Duodenal mucosa (tissue), 2 donors: Measurements from ENCODE around the gene GSC.
A peak's percentile ranks its signal among the peaks of the same experiment; 100 is the strongest.
"Not testable (repeated sequence)": the region's sequence is repeated elsewhere in the genome, so short reads cannot be mapped to it uniquely, and the experiment has no call there.

Source experiments
- H3K27ac ChIP-seq: one replicate; pipeline ENCODE4 v1.7.0; 2013; ENCODE audit warnings: low read depth, low read length
- H3K27me3 ChIP-seq, 2 donors: one replicate each; pipeline ENCODE4 v1.7.0; 2013; ENCODE audit warnings: low read length in 2 of 2, control low read depth in 1 of 2; ENCODE audit not compliant: insufficient read depth in 2 of 2, control insufficient read depth in 1 of 2
- H3K36me3 ChIP-seq, 2 donors: one replicate each; pipeline ENCODE4 v1.7.0; 2013; ENCODE audit warnings: low read length in 2 of 2, control low read depth in 1 of 2; ENCODE audit not compliant: insufficient read depth in 2 of 2, control insufficient read depth in 1 of 2
- H3K4me1 ChIP-seq, 2 donors: one replicate each; pipeline ENCODE4 v1.7.0; 2013; ENCODE audit warnings: low read length in 2 of 2, control low read depth in 1 of 2; ENCODE audit not compliant: insufficient read depth in 2 of 2, control insufficient read depth in 1 of 2
- H3K4me3 ChIP-seq, 2 donors: one replicate each; pipeline ENCODE4 v1.7.0; 2013; ENCODE audit warnings: low read length in 2 of 2, low read depth in 1 of 2
- H3K9ac ChIP-seq, 2 donors: one replicate each; pipeline ENCODE4 v1.7.0; 2013; ENCODE audit warnings: low read length in 2 of 2, low read depth in 1 of 2
- H3K9me3 ChIP-seq, 2 donors: one replicate each; pipeline ENCODE4 v1.7.0; 2013; ENCODE audit warnings: low read length in 2 of 2, control low read depth in 1 of 2; ENCODE audit not compliant: control insufficient read depth in 1 of 2

GSC gene

DNA sequence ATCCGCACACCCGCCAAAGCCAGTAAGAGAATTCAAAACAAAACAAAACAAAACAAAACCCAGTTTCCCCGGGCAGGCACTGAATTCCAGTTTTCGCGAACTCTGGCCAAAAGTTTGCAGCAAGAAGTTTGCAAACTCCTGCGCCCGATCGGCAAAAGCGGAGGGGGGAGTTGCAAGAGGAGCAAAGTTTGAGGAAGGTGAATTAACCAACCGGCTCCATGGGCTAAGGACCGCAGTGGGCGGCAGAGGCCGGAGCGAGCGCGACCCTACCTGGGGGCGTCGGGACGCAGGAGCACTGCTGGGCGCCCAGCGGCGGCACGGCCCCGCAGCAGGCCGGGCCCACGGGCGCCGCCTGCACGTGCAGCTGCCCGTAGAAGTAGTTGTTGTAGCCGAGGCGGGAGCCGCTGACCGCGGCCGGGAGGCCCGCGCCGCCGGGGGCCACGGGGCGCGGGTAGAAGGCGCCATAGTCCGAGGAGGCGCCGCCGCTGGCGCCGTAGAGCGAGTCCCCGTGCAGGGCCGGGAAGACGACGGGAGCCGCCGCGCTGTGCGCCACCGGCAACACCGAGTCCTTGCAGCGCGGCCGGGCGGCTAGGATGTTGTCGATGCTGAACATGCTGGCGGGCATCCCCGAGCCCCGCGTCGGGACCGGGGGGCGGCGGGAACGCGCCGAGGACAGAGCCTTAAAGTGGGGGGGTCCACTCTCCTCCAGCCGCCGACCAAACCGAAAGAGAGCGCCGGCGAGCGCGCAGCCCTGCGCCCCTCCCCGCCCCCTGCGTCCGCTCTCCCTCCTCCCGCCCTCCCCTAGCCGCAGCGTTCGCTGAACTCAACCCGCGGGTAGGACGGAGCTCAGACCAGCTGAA lies at the start of gene GSC:
Gene GSC, minus strand, starts transcription at position 723 of the 860 bp plus-strand sequence. Its CDS starts 98 bp downstream, at position 625.
- Histone ChIP-seq H3K9ac (no peak within 1 kb of the TSS), H3K27me3 (peaks cover 81 to 97% of the 10 kb centered on the region in 2 donors), H3K4me3 (peak within 1 kb of the TSS; percentile 55 to 57), H3K9me3 (no peaks in the 10 kb centered on the region), H3K27ac (no peak within 1 kb of the TSS), H3K36me3 (no peaks in the 10 kb centered on the region), H3K4me1 (peaks cover 12% of the 10 kb centered on the region in 2 donors)

DNA sequence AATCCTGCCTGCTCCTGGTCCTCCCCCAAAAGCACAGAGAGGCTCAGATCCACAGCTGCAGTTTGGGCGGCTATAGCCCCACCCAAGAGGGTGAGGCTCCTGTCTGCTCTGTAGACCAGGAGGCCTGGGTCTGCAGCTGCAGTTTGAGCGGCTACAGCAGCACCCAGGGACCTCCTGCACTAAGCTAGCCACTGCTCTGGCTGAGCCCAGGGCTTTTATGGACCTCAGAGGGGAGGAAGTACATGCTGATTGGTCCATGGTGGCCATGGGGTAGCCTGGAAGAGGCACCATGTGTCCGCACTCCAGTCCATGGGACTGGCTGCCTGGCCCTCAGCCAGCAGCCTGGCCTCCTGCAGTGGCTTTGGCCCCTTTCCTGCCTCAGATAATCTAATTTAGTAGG lies 49.6 kb upstream of the GSC start:
- H3K27ac ChIP-seq: no peak overlapping the region
- H3K27me3 ChIP-seq: no peaks in the 10 kb centered on the region
- H3K9ac ChIP-seq: no peak overlapping the region
- H3K4me1 ChIP-seq: no peaks in the 10 kb centered on the region
- H3K36me3 ChIP-seq: no peaks in the 10 kb centered on the region
- H3K4me3 ChIP-seq: no peak overlapping the region
- no peaks in the 10 kb centered on the region for H3K9me3 ChIP-seq

DNA sequence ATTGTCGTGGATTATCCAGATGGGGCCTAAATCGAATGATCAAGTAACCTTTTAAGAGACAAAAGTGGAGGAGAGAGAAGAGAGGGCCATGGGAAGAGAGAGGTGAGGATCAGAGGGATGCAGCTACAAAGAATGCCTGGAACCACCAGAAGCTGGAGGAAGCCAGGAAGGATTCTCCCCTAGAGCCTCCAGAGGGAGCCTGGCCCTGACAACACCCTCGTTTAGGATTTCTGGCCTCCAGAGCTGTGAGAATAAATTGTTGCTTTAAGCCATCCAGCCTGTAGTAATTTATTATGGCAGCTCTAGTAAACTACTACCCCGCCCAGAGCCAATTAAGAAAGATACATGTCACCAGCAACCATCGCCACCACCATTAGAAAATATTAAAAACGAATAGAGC lies 46.2 kb upstream of the GSC start:
- H3K27ac ChIP-seq: no peak overlapping the region
- no peaks in the 10 kb centered on the region for H3K36me3 ChIP-seq
- no peaks in the 10 kb centered on the region for H3K4me1 ChIP-seq
- H3K9ac ChIP-seq: no peak overlapping the region
- H3K27me3 ChIP-seq: no peaks in the 10 kb centered on the region
- H3K9me3 ChIP-seq: no peaks in the 10 kb centered on the region
- H3K4me3 ChIP-seq: no peak overlapping the region

DNA sequence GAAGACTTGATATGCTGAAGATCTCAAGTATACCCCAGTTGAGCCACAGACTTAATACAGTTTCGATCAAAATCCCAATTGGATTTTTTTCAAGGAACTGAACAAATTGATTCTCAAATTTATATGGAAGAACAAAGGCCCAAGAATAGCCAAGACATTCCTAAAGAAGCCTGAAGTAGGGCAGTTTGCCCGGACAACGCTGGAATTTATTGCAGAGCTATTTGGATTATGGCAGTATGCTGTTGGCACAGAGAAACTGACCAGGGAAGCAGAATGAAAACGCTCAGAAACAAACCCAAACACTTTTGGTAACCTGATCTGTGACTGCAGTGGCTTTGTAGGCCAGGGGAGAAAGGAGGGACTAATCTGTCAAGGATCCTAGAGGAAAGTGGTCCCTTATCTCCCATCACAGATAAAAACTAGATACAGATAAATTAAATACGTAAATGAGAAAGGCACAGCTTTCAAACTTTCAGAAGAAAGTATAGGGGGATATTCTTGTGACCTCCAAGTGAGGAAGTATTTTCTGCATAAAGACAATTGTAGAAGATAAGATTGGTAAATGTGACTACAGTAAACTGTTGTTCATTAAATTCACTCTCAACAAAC lies 35.9 kb upstream of the GSC start:
- H3K4me1 ChIP-seq: no peaks in the 10 kb centered on the region
- no peak overlapping the region for H3K27ac ChIP-seq

DNA sequence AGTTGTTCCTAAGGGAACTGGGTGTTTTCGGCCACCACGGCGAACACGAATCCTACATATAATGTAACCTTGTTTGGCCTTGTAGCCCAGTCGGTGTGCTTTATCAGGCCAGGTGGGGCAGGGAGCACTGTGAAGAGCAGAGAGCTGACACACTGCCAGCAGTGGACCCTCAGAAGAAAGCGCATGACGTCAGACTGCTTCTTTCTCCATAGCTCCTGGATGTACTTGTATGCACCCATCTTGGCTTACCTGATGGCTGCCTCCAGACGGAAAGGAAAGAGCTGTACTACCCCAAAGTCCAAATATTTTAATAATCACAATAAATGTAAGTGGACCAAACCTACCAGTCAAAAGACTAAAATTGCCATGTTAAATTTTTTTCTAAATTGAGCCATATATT lies 31.3 kb upstream of the GSC start:
- no peaks in the 10 kb centered on the region for H3K36me3 ChIP-seq
- H3K27ac ChIP-seq: no peak overlapping the region
- H3K27me3 ChIP-seq: no peaks in the 10 kb centered on the region
- H3K9me3 ChIP-seq: no peaks in the 10 kb centered on the region
- no peak overlapping the region for H3K4me3 ChIP-seq
- H3K4me1 ChIP-seq: no peaks in the 10 kb centered on the region
- H3K9ac ChIP-seq: no peak overlapping the region

More for the DNA sequence above, 35.9 kb upstream of the GSC start:
- H3K27me3 ChIP-seq: no peaks in the 10 kb centered on the region
- no peak overlapping the region for H3K9ac ChIP-seq
- H3K9me3 ChIP-seq: no peaks in the 10 kb centered on the region
- no peak overlapping the region for H3K4me3 ChIP-seq
- H3K36me3 ChIP-seq: no peaks in the 10 kb centered on the region

DNA sequence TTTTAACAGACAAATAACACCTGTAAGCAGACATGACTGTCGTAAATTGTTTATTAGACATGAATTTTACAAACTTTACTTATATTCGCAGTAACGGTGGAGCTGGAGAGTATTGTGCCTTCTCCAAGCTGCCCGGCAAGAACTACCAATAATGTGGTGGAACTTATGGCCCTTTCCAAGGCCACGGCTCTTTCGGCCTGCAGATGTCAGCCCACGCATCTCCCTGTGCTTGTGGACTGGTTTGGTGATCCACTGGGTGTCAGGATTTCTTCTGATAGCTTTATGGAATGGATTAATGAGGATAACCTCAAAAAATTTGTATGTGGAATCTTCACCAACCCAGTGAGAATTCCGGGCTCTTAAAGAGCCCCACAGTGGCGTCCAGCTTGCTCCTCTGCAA lies 30.9 kb upstream of the GSC start:
- not testable (repeated sequence) for H3K36me3 ChIP-seq, H3K4me3 ChIP-seq, H3K4me1 ChIP-seq, H3K27me3 ChIP-seq, H3K27ac ChIP-seq, H3K9me3 ChIP-seq, H3K9ac ChIP-seq

DNA sequence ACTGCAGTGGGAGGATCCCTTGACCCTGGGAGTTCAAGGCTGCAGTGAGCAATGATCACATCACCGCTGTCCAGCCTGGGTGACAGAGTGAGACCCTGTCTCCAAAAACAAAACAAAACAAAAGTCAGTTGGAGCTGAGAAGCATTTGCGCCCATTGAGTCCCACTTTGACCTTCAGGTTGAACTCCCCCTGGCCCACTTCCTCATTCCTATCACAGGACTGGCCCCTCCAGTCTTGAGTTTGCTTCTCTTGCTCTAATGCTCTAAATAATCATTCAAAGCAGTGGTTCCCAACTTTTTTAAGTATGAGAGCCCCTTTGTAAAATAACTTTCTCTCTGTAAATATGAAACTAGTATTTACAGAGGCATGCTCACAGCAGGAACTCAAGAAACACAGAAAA lies 28.0 kb upstream of the GSC start:
- Histone ChIP-seq H3K4me3 (no peak overlapping the region), H3K9ac (no peak overlapping the region), H3K4me1 (no peaks in the 10 kb centered on the region), H3K27me3 (no peaks in the 10 kb centered on the region), H3K9me3 (no peaks in the 10 kb centered on the region), H3K27ac (no peak overlapping the region), H3K36me3 (no peaks in the 10 kb centered on the region)

DNA sequence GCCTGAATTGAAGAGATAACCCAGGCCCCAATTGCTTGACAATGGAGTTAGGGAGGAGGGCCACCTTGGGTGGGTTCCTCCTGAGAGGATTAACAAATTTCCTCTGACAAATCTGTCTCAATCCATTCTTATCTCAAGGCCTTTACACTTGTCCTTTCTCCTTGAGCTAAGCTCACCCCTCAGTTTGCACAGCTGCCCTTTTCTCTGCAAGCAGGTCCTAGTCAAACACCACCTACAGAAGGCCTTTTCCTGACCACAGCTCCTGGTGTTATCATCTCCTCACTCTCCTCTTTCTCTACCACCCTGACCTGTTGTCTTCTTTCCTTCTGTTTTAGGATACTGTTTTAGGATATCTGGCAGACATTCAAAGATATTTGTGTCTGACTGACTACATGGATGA lies 26.4 kb upstream of the GSC start:
- Histone ChIP-seq H3K27ac (no peak overlapping the region), H3K27me3 (no peaks in the 10 kb centered on the region), H3K9ac (no peak overlapping the region), H3K4me3 (no peak overlapping the region), H3K36me3 (no peaks in the 10 kb centered on the region), H3K4me1 (no peaks in the 10 kb centered on the region), H3K9me3 (no peaks in the 10 kb centered on the region)

DNA sequence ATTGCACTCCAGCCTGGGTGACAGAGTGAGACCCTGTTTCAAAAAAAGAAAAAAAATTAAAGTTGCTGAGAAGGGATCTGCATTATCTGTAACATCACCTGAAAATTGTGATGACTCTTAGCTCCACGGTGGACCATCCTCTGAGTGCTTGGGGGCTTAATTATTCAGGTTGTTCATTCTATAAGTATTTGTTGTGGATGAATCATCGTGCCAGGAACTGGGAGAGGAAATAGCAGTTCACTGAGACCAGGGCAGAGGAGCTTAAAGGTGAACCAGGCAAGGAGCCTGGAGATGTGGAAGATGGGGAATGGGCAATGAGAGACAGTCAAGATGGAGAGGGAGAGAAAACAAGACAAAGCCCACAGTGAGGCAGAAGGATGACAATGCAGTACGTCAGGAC lies 25.5 kb upstream of the GSC start:
- no peaks in the 10 kb centered on the region for H3K4me1 ChIP-seq
- H3K9ac ChIP-seq: no peak overlapping the region
- no peaks in the 10 kb centered on the region for H3K27me3 ChIP-seq
- no peaks in the 10 kb centered on the region for H3K36me3 ChIP-seq
- H3K9me3 ChIP-seq: no peaks in the 10 kb centered on the region
- no peak overlapping the region for H3K4me3 ChIP-seq
- no peak overlapping the region for H3K27ac ChIP-seq

DNA sequence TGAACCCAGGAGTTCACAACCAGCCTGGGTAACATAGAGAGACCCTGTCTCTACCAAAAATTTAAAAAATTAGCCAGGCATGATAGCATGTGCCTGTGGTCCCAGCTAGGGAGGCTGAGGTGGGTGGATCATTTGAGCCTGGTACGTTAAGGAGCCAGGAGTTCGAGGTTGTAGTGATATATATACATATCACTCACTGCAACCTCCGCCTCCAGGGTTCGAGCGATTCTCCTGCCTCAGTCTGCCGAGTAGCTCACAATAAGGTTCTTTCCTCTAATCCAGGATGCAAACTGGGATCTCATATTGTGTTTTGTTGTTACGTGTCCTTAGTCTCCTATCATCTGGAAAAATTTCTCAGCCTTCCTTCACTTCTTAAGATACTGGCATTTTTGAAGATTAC lies 24.0 kb upstream of the GSC start:
- no peak overlapping the region for H3K9ac ChIP-seq
- no peak overlapping the region for H3K4me3 ChIP-seq
- H3K27me3 ChIP-seq: no peaks in the 10 kb centered on the region
- no peak overlapping the region for H3K27ac ChIP-seq
- no peaks in the 10 kb centered on the region for H3K36me3 ChIP-seq
- H3K4me1 ChIP-seq: no peaks in the 10 kb centered on the region
- no peaks in the 10 kb centered on the region for H3K9me3 ChIP-seq
